ENCODE data around the gene CCL15.

CCL15 gene

DNA sequence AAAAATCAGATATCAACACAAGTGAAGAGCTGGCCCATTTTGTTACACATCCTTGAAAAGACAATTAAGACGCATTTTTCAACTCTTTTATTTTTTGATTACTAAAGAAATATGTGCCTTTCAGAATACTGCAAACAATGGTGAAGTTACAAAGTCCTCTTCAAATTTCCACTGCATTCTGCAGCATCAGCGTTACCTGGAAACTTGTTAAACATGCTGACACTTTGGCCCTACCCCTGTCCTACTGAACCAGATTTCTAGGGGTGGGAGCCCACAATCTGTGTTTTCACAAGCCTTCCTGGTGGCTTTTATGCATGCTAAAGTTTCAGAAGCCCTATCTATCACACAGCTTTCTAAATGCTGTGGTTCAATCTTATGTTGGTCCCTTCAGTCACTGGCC, 10.3 kb downstream of the CCL15 start:
- DNase-seq = no peak

DNA sequence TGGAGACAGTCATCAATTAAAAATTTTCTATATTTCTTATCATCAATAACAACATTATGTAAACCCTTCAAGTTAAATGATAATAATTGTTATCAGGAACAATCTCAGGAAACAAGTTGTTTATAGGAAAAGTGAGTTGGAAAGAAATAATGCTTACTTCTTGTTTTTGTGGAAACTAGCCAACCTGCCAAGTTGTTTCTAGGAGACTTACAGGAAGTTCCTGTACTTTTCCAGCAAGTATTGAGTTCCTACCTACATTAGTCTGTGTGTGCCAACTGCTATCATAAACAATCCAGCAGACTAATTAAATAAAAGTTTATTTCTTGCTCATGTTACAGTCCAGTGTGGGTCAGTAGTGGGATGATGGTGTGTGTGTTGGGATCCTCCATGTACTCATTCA, 13.2 kb downstream of the CCL15 start:
- DNase-seq = no peak

- DNase-seq = no peak
Observed at GRCh38 chr17:35986643-35987042, 14.7 kb downstream of the CCL15 start, which contains the start of gene CCL14. Gene CCL14 (minus strand): TSS chr17:35986729. CDS start chr17:35986649, 80 bp downstream.

- no peak for DNase-seq
Observed at GRCh38 chr17:35984140-35984539, 17.2 kb downstream of the CCL15 start.

GRCh38 chr17:35982409-35983191, 18.8 kb downstream of the CCL15 start:
- DNase-seq = no peak

DNA sequence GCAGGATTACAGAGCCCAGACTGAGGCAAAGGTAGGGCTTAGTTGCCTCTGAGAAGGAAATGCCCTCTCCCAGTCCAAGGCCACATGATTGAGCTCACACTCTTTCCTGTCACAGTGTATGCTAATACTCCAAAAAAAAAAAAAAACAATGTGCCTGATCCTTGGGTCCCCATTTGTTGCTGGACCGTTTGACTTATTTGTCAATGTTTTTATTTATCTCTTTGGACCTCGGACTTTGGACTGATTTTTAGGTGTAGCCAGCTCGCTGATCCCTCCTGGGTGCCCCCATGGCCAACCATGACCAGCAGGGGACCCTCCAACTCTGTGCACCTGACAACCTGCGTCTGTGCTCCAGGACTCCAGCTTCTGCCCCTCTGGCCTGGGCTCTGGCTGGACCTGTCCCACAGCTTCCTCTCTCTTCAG, 19.4 kb downstream of the CCL15 start:
- no peak for DNase-seq

- DNase-seq = no peak
Observed at GRCh38 chr17:35981246-35981645, 20.1 kb downstream of the CCL15 start, which contains the start of gene CCL16. Gene CCL16 (minus strand): TSS chr17:35981497. CDS start chr17:35981420, 77 bp downstream.

- DNase-seq = no peak
Observed at GRCh38 chr17:35978346-35978745, 23.0 kb downstream of the CCL15 start.

- DNase-seq = no peak
Observed at GRCh38 chr17:35977509-35977908, 23.8 kb downstream of the CCL15 start.

- peak; percentile 26 for DNase-seq
Observed at GRCh38 chr17:35973333-35974260, 27.8 kb downstream of the CCL15 start.

DNA sequence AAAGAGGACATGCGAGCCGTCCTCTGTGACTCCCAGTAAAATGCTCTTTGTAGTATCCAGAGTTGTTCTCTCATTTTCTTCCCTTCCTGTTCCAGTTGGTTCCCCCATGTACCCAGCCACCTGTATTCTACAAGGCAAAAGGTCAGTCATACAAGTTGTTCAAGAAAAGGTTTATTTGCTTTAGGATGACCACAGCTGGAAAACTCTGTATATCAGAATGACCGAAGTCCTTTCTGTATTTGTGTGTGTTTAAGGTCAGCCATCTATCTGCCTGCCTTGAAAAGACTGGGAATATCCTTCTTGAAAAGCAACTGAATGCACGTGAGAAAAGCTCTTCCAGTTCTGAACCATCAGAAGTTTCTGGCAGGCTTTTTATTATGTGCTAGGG, 28.4 kb downstream of the CCL15 start:
- no peak for DNase-seq

GRCh38 chr17:35972535-35972934, 28.8 kb downstream of the CCL15 start:
- DNase-seq = no peak

DNA sequence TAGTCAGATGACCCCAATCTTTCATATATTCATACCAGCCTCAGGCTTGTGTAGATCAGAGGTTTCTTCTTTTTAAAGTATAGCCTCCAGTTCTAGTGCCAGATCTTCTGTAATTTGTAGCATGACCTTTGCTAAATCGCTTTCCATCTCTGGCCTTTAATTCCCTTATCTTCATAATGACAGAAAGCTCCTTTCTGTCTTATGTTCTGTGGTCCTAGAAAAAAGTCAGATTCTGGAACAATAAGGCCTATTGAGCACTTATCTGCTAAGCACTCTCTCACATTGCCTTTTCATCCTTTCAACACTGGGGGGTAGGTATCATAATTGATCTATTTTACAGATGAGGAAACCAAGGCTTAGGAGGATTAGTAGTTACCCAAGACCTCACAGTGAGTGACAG, 29.3 kb downstream of the CCL15 start:
- DNase-seq = no peak

DNA sequence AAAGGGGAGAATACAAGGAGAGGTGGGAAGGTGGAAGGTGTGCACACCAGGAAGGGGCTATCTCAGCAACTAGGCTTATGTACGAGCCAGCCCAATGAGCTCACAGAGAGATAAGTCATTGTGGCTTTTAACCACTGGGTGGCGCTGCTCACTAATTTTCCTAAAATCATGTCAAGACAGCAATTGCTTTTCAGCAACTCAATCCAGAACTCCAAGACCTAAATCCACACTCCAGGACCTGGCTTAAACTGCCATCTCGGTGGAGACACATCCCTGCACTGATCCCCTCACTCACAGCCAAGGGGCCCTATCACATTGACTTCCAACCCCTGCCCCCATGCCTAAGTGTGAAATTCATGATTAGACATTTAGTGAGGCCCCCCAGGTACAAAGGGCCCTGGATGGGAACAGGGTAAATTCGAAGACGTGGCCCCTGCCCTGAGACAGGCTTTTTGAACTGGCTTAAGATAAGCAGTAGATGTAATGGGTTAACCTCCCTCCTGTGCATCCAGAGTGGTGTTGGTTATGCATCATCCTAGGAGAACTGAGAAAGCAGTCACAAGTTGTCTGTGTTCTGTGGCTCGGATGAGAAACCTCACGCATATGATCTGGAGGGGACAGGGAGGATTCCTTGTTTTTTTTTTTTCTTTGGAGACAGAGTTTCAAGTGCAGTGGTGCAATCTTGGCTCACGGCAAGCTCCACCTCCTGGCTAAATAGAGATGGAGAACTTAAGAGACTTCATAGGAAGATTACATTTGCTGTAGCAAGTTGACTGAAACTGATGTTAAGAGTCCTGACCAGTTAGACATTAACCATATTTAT, 31.6 kb downstream of the CCL15 start:
- peak; percentile 72 for DNase-seq

GRCh38 chr17:35968520-35969054, 32.8 kb downstream of the CCL15 start:
- no peak for DNase-seq

DNA sequence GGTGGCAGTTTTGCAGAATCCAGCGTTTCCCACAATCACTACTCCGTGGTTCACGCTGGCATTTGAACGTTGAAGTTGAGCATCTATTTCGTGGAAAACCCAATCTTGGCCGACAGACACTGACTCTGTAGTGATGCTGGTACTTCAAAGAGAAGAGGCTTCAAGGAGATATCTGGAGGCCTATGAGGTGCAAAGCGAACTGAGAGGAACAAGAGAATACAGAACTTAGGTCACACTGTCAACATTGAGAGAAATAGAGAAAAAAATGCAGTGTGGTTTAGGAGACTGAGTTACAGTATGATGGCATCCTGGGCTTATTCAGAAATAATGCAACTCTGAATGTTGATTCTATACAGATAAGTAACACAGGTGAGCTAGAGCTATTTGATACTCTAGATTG, 36.1 kb downstream of the CCL15 start:
- no peak for DNase-seq

DNA sequence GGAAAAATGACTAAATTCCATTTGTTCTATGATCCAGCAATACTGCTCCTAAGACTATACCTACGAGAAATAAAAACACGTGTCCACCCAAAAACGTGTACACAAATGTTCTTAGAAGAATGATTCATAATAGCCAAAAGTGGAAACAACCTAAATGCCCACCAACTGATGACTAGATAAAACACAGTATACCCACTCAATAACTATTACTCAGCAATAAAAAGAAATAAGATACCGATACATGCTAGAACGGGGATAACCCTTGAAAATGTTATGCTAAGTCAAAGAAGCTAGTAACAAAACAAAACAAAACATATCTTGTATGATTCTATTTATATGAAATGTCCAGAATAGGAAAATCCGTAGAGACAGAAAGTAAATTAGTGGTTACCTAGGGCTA, 37.7 kb downstream of the CCL15 start:
- DNase-seq = no peak

DNA sequence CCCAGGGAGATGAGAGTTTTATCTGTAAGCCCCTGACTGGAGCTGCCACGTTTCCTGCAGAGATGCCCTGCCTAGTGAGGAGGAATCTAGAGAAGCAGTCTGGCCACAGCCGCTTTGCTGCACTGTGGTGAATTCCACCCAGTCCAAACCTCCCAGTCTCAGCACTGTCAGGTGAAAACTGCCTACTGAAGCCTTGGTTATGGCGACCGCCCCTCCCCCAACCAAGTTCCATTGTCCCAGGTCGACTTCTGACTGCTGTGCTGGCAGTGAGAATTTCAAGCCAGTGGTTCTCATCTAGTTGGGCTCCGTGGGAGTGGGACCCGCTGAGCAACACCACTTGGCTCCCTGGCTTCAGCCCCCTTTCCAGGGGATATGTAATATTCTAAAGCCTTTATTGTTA, 47.6 kb downstream of the CCL15 start:
- no peak for DNase-seq

- no peak for DNase-seq
Observed at GRCh38 chr17:35949401-35949800, 52.0 kb downstream of the CCL15 start.

DNA sequence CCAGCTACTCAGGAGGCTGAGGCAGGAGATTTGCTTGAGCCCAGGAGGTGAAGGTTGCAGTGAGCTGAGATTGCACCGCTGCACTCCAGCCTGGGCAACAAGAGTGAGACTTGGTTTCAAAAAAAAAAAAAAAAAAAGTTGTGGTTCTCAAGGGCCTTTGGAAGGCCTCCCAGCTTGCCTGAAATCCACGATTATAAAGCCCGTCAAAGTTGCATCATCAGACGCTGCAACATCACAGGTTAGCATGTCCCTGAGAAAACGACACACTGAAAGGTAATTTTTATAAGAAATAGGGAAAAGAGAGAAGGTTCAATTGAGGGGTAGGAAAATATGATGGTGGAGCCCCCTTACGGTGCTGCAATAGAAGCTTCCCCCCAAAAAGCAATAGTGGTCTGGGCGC, 53.3 kb downstream of the CCL15 start:
- DNase-seq = no peak

Measured in fibroblast of skin of scalp (primary cell).